Suprapubic skin (tissue), 3 donors: ENCODE results near the gene PCDH1.

Source experiments
- CTCF ChIP-seq, 2 donors: fragments of 200-600 bp in 1 of 2; fragments of 450-650 bp in 1 of 2; sonication (generic) in 1 of 2; IDR thresholded peaks; one replicate each; pipeline ENCODE4 v1.5.1; 2016 to 2019; ENCODE audit warnings: antibody characterized with exemption in 2 of 2, mild to moderate bottlenecking in 1 of 2, moderate library complexity in 1 of 2
- EP300 ChIP-seq: sonication (generic); formaldehyde crosslinking; IDR thresholded peaks from one replicate; pipeline ENCODE4 v1.6.1; 2017; ENCODE audit warnings: antibody characterized with exemption

- TF ChIP-seq CTCF (IDR thresholded peaks at IDR 0.05) (no peak), EP300 (no peak)
Observed at GRCh38 chr5:141810702-141811101, 67.5 kb downstream of the PCDH1 start.
